GM19324 (cell line): Measurements from ENCODE around the gene FAM171A1.
A peak's percentile ranks its signal among the peaks of the same experiment; 100 is the strongest.

Experiments
- ATAC-seq: cut with Tn5 transposase; IDR thresholded peaks from one replicate; pipeline ENCODE4 v1.9.1; 2021; ENCODE audit warnings: mild to moderate bottlenecking, moderate library complexity; ENCODE audit not compliant: unreplicated experiment, low FRiP score

Gene FAM171A1

GRCh38 chr10:15183689-15184481, 187.2 kb downstream of the FAM171A1 start:
- no peak for ATAC-seq

DNA sequence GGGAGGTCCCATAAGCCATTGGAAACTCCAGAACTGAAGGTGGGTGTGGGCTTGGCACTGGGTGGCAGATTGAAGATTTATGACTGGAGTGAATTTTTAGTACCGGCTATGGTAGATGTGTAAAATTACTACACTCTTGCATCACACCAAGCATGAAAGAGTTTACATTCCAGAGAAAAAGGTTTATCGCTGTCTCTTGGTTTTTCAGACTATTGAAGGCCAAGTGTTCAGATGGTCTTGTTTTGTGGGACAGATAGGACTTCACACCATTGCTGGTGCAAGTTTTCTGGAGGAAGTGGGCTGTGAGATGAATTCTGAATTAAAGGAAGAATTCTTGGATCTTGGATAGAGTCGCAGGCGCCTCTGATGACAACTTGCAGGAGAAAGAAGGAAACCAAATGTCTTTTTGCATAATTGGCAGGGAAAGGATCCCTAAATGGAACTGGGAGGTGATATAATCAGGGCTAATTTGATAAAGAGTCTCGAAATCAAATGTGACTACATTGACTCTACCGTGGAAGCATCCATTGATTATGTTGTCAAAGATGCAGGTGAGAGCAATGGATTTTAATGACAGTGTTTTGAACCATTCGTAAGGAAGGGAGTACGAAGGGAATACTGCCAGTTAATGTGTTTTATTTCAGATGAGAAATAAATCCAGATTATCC, 188.4 kb downstream of the FAM171A1 start:
- ATAC-seq = no peak

DNA sequence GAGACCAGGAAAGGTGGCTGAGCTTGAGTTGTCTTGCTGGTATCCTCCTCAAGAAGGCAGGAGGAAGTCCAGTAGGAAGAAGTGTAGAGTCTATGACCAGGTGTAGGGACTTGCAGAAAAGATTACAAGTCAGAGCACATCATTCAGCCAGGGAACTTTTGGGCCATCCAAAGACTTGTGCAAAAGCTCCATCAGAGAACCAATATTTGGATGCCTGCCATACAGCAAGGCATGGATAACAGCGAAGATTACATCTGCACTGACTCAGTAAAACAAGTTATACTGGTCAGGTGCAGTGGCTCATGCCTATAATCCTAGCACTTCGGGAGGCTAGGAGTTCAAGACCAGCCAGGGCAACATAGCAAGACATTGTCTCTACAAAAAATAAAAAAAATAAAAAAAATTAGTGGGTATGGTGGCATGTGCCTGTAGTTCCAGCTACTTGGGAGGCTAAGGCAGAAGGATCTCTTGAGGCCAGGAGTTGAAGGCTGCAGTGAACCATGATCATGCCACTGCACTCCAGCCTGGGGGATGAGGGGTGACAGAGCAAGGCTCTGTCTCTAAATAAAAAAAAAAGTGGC, 189.4 kb downstream of the FAM171A1 start:
- ATAC-seq = no peak

DNA sequence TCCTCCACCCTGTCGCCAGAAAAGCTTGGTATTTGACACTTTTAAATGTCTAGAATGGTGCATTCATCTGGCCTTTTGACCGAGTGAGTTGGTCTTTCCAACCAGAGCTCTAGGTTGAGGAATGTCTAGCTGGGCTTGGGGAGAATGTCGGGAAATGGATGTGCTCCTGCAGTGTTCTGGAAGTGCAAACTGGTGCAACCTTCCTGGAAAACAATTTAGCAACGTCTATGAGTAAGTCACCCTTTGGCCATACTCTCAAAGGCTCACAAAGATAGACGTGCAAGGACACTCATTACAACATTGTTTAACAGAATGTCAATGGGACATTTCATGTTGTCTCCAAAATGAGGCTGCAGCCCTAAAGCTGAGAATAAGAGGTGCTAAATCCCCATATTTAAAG, 190.4 kb downstream of the FAM171A1 start:
- no peak for ATAC-seq

GRCh38 chr10:15176269-15176668, 194.8 kb downstream of the FAM171A1 start:
- no peak for ATAC-seq

DNA sequence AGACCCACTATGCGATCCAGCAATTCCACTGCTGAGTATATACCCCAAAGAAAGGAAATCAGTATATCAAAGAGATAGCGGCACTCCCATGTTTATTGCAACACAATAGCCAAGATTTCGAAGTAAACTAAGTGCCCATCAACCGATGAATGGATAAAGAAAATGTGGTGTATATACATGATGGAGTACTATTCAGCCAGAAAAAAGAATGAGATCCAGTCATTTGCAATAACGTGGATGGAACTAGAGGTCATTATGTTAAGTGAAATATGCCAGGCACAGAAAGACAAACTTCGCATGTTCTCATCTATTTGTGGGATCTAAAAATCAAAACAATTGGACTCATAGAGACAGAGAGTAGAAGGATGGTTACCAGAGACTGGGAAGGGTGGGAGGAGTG, 195.5 kb downstream of the FAM171A1 start:
- no peak for ATAC-seq

DNA sequence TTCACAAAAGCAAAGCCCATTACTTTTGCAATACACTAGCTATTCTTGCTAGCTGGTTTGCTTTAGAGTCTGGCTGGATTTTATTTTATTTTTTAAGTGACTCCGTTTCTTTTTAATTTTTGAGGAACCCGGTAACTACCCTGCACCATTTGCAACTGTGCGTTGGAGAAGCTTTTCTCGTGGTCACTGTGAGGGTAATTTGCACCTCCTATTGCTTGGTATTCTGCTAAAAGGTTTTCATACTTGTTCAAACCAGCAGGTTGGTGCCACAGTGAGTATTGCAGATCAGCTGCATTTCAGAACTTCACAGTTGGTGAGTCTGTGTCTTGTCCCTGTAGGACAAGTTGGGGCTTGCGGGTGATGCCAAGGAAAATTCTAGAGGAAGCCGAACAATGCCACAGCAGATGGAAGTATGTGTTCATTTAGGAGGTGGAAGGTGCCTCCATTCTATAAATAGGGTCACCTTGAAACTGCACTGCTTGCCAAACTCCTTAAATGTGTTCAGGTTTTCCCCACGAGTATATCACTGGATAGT, 198.7 kb downstream of the FAM171A1 start:
- ATAC-seq = no peak

GRCh38 chr10:15169555-15170401, 201.3 kb downstream of the FAM171A1 start:
- no peak for ATAC-seq

GRCh38 chr10:15168786-15169554, 202.1 kb downstream of the FAM171A1 start:
- peak; percentile 41 for ATAC-seq

DNA sequence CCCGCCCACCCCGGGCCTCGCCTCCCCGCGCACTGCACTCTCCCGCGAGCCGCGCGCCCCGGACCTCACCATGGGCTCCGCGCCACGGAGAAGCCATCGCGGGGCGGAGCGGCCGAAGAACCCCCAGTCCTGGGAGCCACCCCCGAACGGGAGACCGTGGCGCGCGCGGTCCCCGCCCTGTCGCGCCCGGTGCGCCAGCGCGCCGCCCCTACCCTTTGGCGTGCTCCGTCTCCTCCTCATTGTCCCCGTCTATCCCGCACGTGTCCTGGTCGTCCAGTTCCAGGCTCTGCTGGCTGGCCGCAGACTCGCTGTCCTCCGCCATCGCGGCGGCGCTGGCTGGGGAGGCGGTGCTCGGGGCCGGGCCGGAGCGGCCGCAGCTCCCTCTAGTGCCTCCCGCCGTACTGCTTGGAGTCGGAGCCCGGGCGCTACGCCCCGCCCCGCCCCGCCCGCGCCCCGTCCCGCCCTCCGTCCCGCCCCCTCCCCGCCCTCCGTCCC, 202.8 kb downstream of the FAM171A1 start, which contains the start of gene NMT2:
Gene NMT2 (minus strand): TSS at position 403 of the 495 bp plus-strand sequence. CDS start 81 bp downstream, at position 322.
- peak; percentile 95 for ATAC-seq

GRCh38 chr10:15167411-15168290, 203.4 kb downstream of the FAM171A1 start:
- peak; percentile 42 for ATAC-seq

GRCh38 chr10:15166325-15166724, 204.8 kb downstream of the FAM171A1 start:
- ATAC-seq = no peak

DNA sequence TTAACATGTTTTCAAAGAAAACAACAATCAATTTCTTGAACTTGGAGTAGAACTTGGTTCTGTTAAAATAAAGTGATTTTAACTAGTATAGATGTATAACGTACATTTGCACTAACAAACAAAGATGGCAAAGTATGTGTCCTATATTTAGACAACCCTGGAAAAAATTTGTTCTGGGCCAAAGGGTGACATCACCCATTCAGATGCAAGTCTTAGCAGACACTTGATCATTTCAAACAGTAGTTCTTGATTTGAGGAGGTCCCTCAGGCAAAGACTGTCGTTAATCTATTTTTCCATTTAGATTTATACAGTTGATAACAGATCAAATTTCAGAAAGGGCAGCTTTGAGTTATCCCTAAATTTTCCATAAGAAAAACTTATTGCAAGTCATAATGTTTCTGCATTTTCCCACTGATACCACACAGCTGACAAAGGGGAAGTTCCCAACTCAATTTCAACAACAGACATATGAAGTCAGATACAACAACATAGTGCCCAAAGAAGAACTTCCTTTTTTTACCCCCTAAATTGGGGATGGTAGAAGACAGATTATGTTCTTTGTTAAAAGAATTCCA, 207.7 kb downstream of the FAM171A1 start:
- no peak for ATAC-seq
